Measurements from ENCODE around the gene BPIFA2.
"Not testable (repeated sequence)": the region's sequence is repeated elsewhere in the genome, so short reads cannot be mapped to it uniquely, and the experiment has no call there.

The BPIFA2 gene

DNA sequence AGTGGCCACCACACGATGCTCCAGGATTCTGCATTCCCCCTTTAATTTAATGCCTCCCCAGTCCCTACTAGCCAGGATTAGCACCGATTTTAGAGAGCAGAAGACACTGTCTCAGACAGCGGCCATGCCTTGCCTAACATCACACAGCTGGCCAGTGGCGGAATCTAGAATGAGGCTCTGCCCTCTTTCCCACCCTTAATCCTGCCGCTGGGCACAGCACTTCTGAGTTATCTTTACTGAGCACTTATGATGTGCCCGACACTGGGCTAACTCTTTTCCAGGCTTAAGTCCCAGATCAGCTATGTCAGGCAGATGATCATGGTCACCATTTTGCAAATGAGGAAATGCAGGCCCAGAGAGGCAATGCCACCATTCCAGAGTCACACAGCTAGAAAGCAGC lies 5.6 kb upstream of the BPIFA2 start:
- no peak for DNase-seq

- DNase-seq, result peak; percentile 8
Measured at GRCh38 chr20:33162753-33163152, 5.2 kb upstream of the BPIFA2 start.

GRCh38 chr20:33163856-33164762 lies 3.9 kb upstream of the BPIFA2 start:
- no peak for DNase-seq

GRCh38 chr20:33164763-33165095 lies 3.2 kb upstream of the BPIFA2 start:
- no peak for DNase-seq

GRCh38 chr20:33165416-33166055 lies 2.4 kb upstream of the BPIFA2 start:
- no peak for DNase-seq

DNA sequence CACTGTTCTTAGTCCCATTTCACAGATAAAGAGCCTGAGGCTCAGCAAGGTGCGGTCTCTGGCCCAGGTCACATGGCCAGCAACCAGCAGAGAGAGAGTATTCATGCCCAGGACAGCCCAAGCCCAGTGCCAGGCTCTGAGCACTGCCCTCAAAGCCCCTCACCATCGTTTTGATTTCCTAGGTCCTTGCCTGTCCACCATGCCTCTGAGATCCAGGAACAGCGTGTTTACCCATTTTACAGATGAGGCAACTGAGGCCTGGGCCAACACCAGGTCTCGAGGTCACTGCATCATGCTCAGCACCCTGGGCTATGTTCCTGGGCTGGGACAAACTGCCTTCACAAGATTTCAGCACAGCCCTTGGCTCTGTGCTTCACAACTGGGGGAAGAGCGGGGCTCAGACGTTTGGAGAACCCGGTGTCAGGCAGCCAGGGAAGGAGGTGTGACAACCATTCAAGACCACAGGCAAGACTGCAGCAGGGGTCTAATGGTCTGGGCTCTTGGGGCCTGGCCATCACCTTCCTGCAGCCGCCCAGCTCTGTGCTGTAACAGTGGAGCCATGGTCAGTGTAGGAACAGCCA lies 1.3 kb upstream of the BPIFA2 start:
- DNase-seq, result no peak

GRCh38 chr20:33169176-33169794 lies 1.3 kb downstream of the BPIFA2 start:
- no peak for DNase-seq

DNA sequence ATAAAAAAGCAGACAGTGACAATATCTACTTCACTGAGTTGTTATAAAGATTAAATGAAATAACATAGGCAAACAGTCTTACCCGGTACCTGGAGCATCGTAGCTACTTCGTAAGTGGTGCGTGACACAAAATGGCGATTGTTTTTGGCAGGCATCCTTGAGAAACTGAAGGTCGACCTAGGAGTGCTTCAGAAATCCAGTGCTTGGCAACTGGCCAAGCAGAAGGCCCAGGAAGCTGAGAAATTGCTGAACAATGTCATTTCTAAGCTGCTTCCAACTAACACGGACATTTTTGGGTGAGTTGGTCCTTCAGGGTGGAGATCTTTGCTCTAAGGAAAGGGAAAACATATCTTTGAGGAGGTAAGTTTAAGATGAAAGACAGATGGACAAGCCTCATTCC lies 4.8 kb downstream of the BPIFA2 start:
- DNase-seq, result no peak

- no peak for DNase-seq
Measured at GRCh38 chr20:33175123-33175522, 7.2 kb downstream of the BPIFA2 start.

- no peak for DNase-seq
Measured at GRCh38 chr20:33176101-33176500, 8.1 kb downstream of the BPIFA2 start.

- DNase-seq, result no peak
Measured at GRCh38 chr20:33177866-33178265, 9.9 kb downstream of the BPIFA2 start.

DNA sequence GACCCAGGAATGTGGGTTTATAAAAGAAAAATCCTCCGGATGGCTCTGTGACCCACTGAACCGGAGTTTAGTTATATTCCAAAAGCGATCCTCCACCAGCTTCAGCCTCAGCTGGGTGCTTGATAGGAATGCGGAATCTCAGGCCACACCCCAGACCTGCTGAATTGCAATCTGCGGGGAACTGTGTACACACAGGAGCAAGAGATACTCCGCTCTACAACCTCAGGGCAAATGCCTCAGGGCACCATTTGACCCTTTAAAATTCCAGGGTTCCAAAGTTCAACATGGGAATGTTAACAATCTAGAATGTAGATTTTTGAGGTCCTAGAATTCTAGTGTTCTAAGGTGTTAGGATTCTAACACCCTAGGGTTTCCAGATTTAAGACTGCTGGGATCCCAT lies 10.8 kb downstream of the BPIFA2 start:
- no peak for DNase-seq

DNA sequence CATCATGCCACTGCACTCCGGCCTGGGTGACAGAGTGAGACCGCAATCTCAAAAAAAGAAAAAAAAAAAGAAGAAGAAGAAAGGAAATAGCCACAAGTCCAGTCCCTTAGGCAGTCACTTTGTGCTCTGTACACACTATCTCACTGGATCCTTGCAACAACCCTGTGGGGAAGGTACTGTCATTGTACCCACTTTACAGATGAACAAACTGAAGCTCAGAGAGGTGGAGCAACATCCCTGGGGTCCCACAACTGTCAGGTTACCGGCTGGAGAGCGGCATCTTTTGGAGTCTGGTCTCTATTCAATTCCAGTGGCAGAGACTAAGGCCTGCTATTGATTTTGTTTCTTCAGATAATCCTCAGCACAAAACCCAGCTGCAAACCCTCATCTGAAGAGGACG lies 12.2 kb downstream of the BPIFA2 start:
- no peak for DNase-seq

DNA sequence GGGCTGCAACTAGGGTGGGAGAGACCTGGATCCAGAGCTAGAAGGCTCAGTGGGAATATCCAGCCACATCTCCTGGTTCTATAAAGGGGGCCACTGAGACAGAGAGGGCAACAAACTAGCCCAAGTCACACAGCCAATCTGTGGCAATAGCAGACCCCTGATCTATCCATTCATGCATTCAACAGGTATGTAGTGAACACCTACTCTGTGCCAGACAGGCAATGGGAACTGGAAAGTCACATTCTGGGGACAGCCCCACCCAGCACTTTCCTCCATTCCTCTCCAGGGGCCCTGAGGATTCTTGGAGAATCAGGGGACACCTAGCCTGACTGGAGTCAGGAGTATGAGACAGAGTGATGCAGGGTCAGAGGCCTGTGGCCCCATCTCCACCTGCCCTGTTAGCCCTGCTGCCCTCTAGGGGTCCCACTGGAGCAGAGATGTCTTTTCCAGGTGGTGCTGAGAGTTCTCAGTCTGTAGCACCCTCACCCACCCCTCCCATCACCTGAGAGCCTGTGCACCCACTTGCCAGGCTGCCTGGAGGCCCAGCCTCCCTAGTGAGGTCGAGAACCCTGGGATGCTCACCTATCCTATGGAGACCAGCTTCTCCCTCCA lies 13.6 kb downstream of the BPIFA2 start:
- no peak for DNase-seq

DNA sequence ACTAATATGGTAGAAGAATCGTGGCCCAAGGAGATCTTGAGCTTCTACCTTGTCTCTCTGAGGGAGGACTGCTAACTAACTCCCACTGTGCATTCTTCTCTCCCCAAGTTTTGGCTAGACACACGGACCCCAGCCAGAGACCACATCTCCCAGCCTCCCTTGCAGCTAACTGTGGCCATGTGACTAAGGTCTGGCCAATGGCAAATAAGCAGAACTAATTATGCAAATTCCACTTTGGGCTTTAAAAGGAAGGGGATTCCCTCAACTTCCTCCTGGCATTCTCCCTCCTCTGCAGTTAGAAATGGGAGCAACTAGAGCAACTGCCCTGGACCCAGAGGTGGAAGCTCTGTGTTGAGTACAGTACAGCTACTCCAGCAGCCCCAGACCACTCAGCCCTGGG lies 15.4 kb downstream of the BPIFA2 start:
- no peak for DNase-seq

- DNase-seq, result not testable (repeated sequence)
Measured at GRCh38 chr20:33185031-33185590, 17.2 kb downstream of the BPIFA2 start.

- no peak for DNase-seq
Measured at GRCh38 chr20:33187491-33187890, 19.5 kb downstream of the BPIFA2 start.

- DNase-seq, result no peak
Measured at GRCh38 chr20:33188421-33188820, 20.5 kb downstream of the BPIFA2 start.

GRCh38 chr20:33191484-33191883 lies 23.5 kb downstream of the BPIFA2 start:
- no peak for DNase-seq

DNA sequence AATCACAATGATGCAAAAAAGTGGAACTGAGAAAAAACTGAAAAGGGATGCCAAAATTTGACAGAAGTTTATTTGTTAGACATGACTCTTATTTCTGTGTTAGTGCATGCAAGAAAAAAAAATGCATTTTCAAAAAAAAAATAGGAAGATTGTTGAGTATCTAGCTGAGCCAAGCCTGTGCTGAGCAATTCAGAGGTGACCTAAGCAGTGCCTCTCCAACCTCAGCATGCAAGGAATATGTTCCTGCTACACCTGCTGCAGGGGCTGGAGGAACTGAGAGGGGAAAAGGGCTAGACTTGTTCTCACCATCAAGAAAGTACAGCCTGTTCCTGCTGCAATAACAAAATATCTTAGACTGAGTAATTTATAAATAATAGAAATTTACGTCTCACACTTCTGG lies 24.0 kb downstream of the BPIFA2 start:
- DNase-seq, result no peak

DNA sequence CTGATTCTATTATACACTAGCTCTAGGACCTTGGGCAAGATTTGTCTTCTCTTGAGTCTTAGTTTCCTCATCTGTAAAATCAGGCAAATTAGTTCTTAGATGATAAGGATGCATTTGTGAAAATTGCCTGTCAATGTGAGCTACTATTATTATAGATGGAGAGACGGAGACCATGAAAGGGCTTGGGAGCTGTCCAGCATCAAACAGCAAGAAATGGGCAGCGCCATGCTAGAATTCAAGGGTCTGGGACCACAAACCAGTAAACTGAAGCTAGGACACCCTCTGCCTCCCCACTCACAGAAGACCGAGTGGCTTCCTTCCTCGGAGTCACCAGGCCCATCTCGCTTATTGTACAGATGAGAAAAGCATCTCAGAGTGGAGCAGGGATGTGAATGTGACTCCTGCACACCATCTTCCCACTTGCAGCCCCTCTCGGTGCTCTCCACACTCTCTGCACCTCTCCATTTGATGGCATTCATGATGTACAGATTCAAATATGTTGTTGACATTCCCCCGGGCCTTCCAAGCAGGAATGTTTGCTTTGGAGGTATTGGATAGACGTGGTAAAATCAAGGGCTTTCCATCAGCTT lies 25.0 kb downstream of the BPIFA2 start:
- DNase-seq, result no peak

- DNase-seq, result no peak
Measured at GRCh38 chr20:33199026-33199425, 31.1 kb downstream of the BPIFA2 start.

GRCh38 chr20:33202451-33202850 lies 34.5 kb downstream of the BPIFA2 start:
- no peak for DNase-seq
